Measurements from ENCODE around the gene FREM1. TPM values are rescaled to one million over a fixed set of nuclear protein-coding genes. Genes with fewer than 3 reads are reported as not detected.

FREM1 gene, protein sequence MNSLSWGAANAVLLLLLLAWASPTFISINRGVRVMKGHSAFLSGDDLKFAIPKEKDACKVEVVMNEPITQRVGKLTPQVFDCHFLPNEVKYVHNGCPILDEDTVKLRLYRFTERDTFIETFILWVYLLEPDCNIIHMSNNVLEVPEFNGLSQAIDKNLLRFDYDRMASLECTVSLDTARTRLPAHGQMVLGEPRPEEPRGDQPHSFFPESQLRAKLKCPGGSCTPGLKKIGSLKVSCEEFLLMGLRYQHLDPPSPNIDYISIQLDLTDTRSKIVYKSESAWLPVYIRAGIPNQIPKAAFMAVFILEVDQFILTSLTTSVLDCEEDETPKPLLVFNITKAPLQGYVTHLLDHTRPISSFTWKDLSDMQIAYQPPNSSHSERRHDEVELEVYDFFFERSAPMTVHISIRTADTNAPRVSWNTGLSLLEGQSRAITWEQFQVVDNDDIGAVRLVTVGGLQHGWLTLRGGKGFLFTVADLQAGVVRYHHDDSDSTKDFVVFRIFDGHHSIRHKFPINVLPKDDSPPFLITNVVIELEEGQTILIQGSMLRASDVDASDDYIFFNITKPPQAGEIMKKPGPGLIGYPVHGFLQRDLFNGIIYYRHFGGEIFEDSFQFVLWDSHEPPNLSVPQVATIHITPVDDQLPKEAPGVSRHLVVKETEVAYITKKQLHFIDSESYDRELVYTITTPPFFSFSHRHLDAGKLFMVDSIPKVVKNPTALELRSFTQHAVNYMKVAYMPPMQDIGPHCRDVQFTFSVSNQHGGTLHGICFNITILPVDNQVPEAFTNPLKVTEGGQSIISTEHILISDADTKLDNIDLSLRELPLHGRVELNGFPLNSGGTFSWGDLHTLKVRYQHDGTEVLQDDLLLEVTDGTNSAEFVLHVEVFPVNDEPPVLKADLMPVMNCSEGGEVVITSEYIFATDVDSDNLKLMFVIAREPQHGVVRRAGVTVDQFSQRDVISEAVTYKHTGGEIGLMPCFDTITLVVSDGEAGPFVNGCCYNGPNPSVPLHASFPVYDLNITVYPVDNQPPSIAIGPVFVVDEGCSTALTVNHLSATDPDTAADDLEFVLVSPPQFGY (N-terminal part only)
- total RNA-seq: under 0.01 TPM in 1 of 2 replicates, not detected in the other

DNA sequence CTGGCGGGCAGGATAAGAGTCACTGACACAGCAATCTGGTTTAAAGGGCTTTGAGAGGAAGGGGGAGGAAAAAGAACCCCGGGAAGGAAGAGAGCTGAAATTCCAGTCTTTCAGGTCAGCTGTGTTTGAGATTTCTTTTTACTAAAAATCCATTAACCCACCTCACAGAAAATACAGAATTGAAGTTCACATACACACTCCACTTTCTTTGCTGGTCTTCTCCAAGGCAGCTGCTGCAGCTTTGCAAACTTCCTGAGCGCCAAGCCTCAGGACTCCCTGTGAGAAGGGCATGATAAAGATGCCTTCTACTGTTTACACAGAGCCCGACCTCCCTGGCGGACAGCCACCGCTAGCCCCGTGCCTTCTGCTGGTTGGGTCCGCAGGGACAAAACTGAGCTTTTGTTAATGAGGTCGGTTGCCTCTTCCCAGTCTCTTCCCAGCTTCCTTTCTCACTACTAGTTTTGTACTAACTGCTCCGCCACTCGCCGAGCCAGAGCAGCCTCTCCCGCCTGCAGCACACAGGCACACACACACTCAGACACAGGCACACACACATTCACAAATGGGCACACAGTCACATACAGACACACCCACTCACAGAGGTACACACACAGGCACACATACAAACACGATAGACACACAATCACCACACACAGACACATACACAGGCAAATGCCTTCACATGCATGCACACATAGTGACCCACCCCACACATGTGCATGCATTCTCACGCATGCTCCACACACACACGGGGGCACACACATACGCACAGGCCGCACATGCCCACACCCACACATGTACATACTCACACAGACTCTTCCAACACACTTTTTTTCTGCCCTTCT is at the start of gene FREM1:
Gene FREM1 (minus strand): TSS at position 468 of the 845 bp plus-strand sequence. CDS start 41,451 bp downstream, outside the sequence.
- Histone ChIP-seq H3K27me3 (ENCODE audit: control insufficient read depth, insufficient read depth, low read length) (peaks cover 4% of the 10 kb centered on the region), H3K4me3 (ENCODE audit: low read depth, low read length) (no peak within 1 kb of the TSS), H3K36me3 (ENCODE audit: control insufficient read depth, insufficient read depth, low read length) (no peaks in the 10 kb centered on the region)
- TF ChIP-seq CTCF (IDR thresholded peaks at IDR 0.05; ENCODE audit: insufficient read depth, low read length, severe bottlenecking): no peak
- FAIRE-seq (peak; percentile 93), DNase-seq (ENCODE audit: low read depth) (no peak)

- no peaks in the 10 kb centered on the region for H3K36me3 ChIP-seq (ENCODE audit: control insufficient read depth, insufficient read depth, low read length)
- no peak for FAIRE-seq
- no peaks in the 10 kb centered on the region for H3K27me3 ChIP-seq (ENCODE audit: control insufficient read depth, insufficient read depth, low read length)
- no peak for TF ChIP-seq CTCF (IDR thresholded peaks at IDR 0.05; ENCODE audit: insufficient read depth, low read length, severe bottlenecking)
- no peak for DNase-seq (ENCODE audit: low read depth)
- H3K4me3 ChIP-seq (ENCODE audit: low read depth, low read length): no peak overlapping the region
These were observed 48.8 kb upstream of the FREM1 start for GRCh38 chr9:14958989-14959388.

GRCh38 chr9:14957109-14957508 is 46.9 kb upstream of the FREM1 start:
- H3K36me3 ChIP-seq (ENCODE audit: control insufficient read depth, insufficient read depth, low read length): no peaks in the 10 kb centered on the region
- no peak overlapping the region for H3K4me3 ChIP-seq (ENCODE audit: low read depth, low read length)
- TF ChIP-seq CTCF (IDR thresholded peaks at IDR 0.05; ENCODE audit: insufficient read depth, low read length, severe bottlenecking): no peak
- FAIRE-seq (no peak), DNase-seq (ENCODE audit: low read depth) (no peak)
- no peaks in the 10 kb centered on the region for H3K27me3 ChIP-seq (ENCODE audit: control insufficient read depth, insufficient read depth, low read length)

- FAIRE-seq: no peak
- DNase-seq (ENCODE audit: low read depth): no peak
- no peaks in the 10 kb centered on the region for H3K27me3 ChIP-seq (ENCODE audit: control insufficient read depth, insufficient read depth, low read length)
- H3K36me3 ChIP-seq (ENCODE audit: control insufficient read depth, insufficient read depth, low read length): no peaks in the 10 kb centered on the region
- no peak for TF ChIP-seq CTCF (IDR thresholded peaks at IDR 0.05; ENCODE audit: insufficient read depth, low read length, severe bottlenecking)
- no peak overlapping the region for H3K4me3 ChIP-seq (ENCODE audit: low read depth, low read length)
These were observed 46.0 kb upstream of the FREM1 start for GRCh38 chr9:14956208-14956607.

GRCh38 chr9:14945351-14945750 is 35.1 kb upstream of the FREM1 start:
- FAIRE-seq: no peak
- Histone ChIP-seq H3K4me3 (ENCODE audit: low read depth, low read length) (no peak overlapping the region), H3K36me3 (ENCODE audit: control insufficient read depth, insufficient read depth, low read length) (no peaks in the 10 kb centered on the region), H3K27me3 (ENCODE audit: control insufficient read depth, insufficient read depth, low read length) (no peaks in the 10 kb centered on the region)
- no peak for TF ChIP-seq CTCF (IDR thresholded peaks at IDR 0.05; ENCODE audit: insufficient read depth, low read length, severe bottlenecking)
- no peak for DNase-seq (ENCODE audit: low read depth)
